A172 (cell line): ENCODE results near the gene WRAP53. TPM values are rescaled to one million over a fixed set of nuclear protein-coding genes. Genes with fewer than 3 reads are reported as not detected.

ENCODE experiments used
- DNase-seq: peaks from one replicate; pipeline ENCODE4 v3.0.0-alpha.2; 2015; ENCODE audit warnings: low spot score
- total RNA-seq: library from RNA; depleted of rRNA; stranded (reverse); fragments of >200 nt; shearing (Covaris generic); gene quantifications from 2 replicates; pipeline ENCODE4 v1.2.3, GENCODE V29; 2014; rRNA removed

Gene WRAP53
- total RNA-seq, 1 experiment from 2014 or later, result 27.4 TPM

- DNase-seq, result peak; percentile 29
Measured at GRCh38 chr17:7740481-7741001, 52.3 kb downstream of the WRAP53 start.

GRCh38 chr17:7742729-7743128 is 54.5 kb downstream of the WRAP53 start:
- no peak for DNase-seq

- no peak for DNase-seq
Measured at GRCh38 chr17:7744416-7744815, 56.1 kb downstream of the WRAP53 start.

- peak; percentile 89 for DNase-seq
Measured at GRCh38 chr17:7745748-7746470, 57.6 kb downstream of the WRAP53 start.

GRCh38 chr17:7747635-7748071 is 59.4 kb downstream of the WRAP53 start:
- DNase-seq, result peak; percentile 71

GRCh38 chr17:7748076-7748775 is 59.9 kb downstream of the WRAP53 start:
- DNase-seq, result no peak

GRCh38 chr17:7750321-7750821 is 62.1 kb downstream of the WRAP53 start:
- peak; percentile 93 for DNase-seq

Other genes with a start within 250 kb of the WRAP53 start
- 0.89 TPM in 1 of 2 replicates, not detected in the other for gene FGF11, start 249.0 kb upstream of the WRAP53 start, total RNA-seq
- gene CHRNB1, start 243.4 kb upstream of the WRAP53 start, total RNA-seq, result 14.1 and 20.2 TPM in 2 replicates
- 24.8 and 28.4 TPM in 2 replicates for gene ZBTB4, start 208.8 kb upstream of the WRAP53 start, total RNA-seq
- not detected in 2 replicates for gene SLC35G6, start 207.0 kb upstream of the WRAP53 start, total RNA-seq
- gene POLR2A, start 204.1 kb upstream of the WRAP53 start, total RNA-seq, result 17.8 and 23.4 TPM in 2 replicates
- gene TNFSF12, start 139.4 kb upstream of the WRAP53 start, total RNA-seq, result 9.3 and 17.0 TPM in 2 replicates
- 3.7 and 4.1 TPM in 2 replicates for gene TNFSF13, start 129.7 kb upstream of the WRAP53 start, total RNA-seq
- 162 and 170 TPM in 2 replicates for gene SENP3, start 126.6 kb upstream of the WRAP53 start, total RNA-seq
- 11.5 and 15.6 TPM in 2 replicates for gene CD68, start 108.8 kb upstream of the WRAP53 start, total RNA-seq
- gene MPDU1, start 104.6 kb upstream of the WRAP53 start, total RNA-seq, result 246 and 350 TPM in 2 replicates
- gene SOX15, start 98.4 kb upstream of the WRAP53 start, total RNA-seq, result 2.0 and 7.2 TPM in 2 replicates
- gene FXR2, start 73.6 kb upstream of the WRAP53 start, total RNA-seq, result 61.1 and 76.5 TPM in 2 replicates
- 64.0 and 77.4 TPM in 2 replicates for gene SAT2, start 60.7 kb upstream of the WRAP53 start, total RNA-seq
- 2.8 TPM in 1 of 2 replicates, not detected in the other for gene SHBG, start 58.3 kb upstream of the WRAP53 start, total RNA-seq
- gene ATP1B2, start 37.6 kb upstream of the WRAP53 start, total RNA-seq, result not detected in 2 replicates
- 99.3 and 107 TPM in 2 replicates for gene TP53, start 987 bp upstream of the WRAP53 start, total RNA-seq
- 7.6 and 11.3 TPM in 2 replicates for gene EFNB3, start 16.7 kb downstream of the WRAP53 start, total RNA-seq
- 0.17 TPM in 2 replicates for gene DNAH2, start 29.3 kb downstream of the WRAP53 start, total RNA-seq
- 0.16 and 0.93 TPM in 2 replicates for gene KDM6B, start 145.7 kb downstream of the WRAP53 start, total RNA-seq
- gene TMEM88, start 166.6 kb downstream of the WRAP53 start, total RNA-seq, result not detected in 2 replicates
- 200 and 243 TPM in 2 replicates for gene NAA38, start 169.1 kb downstream of the WRAP53 start, total RNA-seq
- gene CYB5D1, start 169.5 kb downstream of the WRAP53 start, total RNA-seq, result 15.7 and 18.4 TPM in 2 replicates
- 89.2 and 104 TPM in 2 replicates for gene CHD3, start 200.3 kb downstream of the WRAP53 start, total RNA-seq
- gene RNF227, start 227.8 kb downstream of the WRAP53 start, total RNA-seq, result 1.5 and 1.8 TPM in 2 replicates
- 0.38 and 0.55 TPM in 2 replicates for gene KCNAB3, start 241.4 kb downstream of the WRAP53 start, total RNA-seq
- 54.2 and 64.2 TPM in 2 replicates for gene TRAPPC1, start 243.5 kb downstream of the WRAP53 start, total RNA-seq
- 34.5 and 35.4 TPM in 2 replicates for gene CNTROB, start 243.7 kb downstream of the WRAP53 start, total RNA-seq